Erythroblast (primary cell): Measurements from ENCODE around the gene ECT2L.

ENCODE experiments used
- GATA1 ChIP-seq: IDR thresholded peaks from 2 replicates; pipeline ENCODE4 v1.6.1; 2011; ENCODE audit warnings: low read depth, mild to moderate bottlenecking, control low read depth, low read length, moderate library complexity
- POLR2A ChIP-seq: IDR thresholded peaks from 2 replicates; pipeline ENCODE4 v1.6.1; 2011; ENCODE audit warnings: mild to moderate bottlenecking, low read length

- TF ChIP-seq POLR2A: no peak
- TF ChIP-seq GATA1: no peak
These were observed 10.8 kb upstream of the ECT2L start for GRCh38 chr6:138785079-138785478.
